ENCODE measurements around the gene SLC39A12. TPM values are rescaled to one million over a fixed set of nuclear protein-coding genes. Genes with fewer than 3 reads are reported as not detected.

The SLC39A12 gene
- total and polyA plus RNA-seq, 10 donors, result 0.06 to 0.37 (median 0.11) TPM; not detected in 2

DNA sequence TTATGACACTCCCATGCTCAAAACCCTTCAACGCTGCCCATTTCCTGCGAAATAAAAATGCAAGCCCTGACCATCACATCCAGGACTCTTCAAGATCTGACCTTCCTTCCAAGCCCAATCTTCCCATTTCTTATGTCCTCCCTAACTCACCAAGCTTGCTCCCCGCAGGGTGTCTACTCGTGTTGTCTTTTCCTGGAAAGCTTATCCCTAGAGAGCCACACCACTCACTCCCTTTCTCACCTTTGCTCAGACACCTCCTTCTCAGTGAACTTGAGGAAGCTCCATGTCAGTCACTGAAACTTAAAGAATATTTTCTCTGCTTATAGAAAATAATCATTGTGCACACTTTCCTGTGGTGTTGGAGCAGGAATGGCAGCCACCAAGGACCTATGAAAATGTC, 134.1 kb downstream of the SLC39A12 start:
- WGBS, 5 donors, result 80 to 86% (median 82%) methylated on average over 4 of the region's 4 CpGs
- Histone ChIP-seq H3K4me3 (no peak overlapping the region), H3K36me3 (no peaks in the 10 kb centered on the region), H3K9me3 (no peaks in the 10 kb centered on the region), H3K27ac (no peak overlapping the region), H3K4me1 (no peaks in the 10 kb centered on the region), H3K27me3 (replicated peaks in 1 of 7) (no peaks in the 10 kb centered on the region)
- TF ChIP-seq POLR2AphosphoS5 (IDR thresholded peaks at IDR 0.05) (no peak), POLR2A (IDR thresholded peaks at IDR 0.05) (no peak), CTCF (IDR thresholded peaks at IDR 0.05 in 8 of 11, conservative IDR thresholded peaks at IDR 0.05 in 3 of 11) (no peak)
- no peak for DNase-seq
- intact Hi-C loops (cut with DNase I; ENCODE audit: low total_unique reads), result no loop called here

- no peaks in the 10 kb centered on the region for H3K36me3 ChIP-seq
- no peak overlapping the region for H3K4me3 ChIP-seq
- H3K27me3 ChIP-seq (replicated peaks in 1 of 7), result no peaks in the 10 kb centered on the region
- no peaks in the 10 kb centered on the region for H3K4me1 ChIP-seq
- intact Hi-C loops (cut with DNase I; ENCODE audit: low total_unique reads), result no loop called here
- TF ChIP-seq POLR2A (IDR thresholded peaks at IDR 0.05) (no peak), POLR2AphosphoS5 (IDR thresholded peaks at IDR 0.05) (no peak), CTCF (IDR thresholded peaks at IDR 0.05 in 8 of 11, conservative IDR thresholded peaks at IDR 0.05 in 3 of 11) (no peak)
- no peak for DNase-seq
- no peaks in the 10 kb centered on the region for H3K9me3 ChIP-seq
- H3K27ac ChIP-seq, result no peak overlapping the region
These were observed 135.0 kb downstream of the SLC39A12 start for GRCh38 chr10:18086746-18087145.

- Histone ChIP-seq H3K36me3 (no peaks in the 10 kb centered on the region), H3K4me1 (no peaks in the 10 kb centered on the region), H3K27me3 (replicated peaks in 1 of 7) (no peaks in the 10 kb centered on the region), H3K9me3 (no peaks in the 10 kb centered on the region), H3K4me3 (no peak overlapping the region), H3K27ac (no peak overlapping the region)
- no peak for DNase-seq
- TF ChIP-seq POLR2AphosphoS5 (IDR thresholded peaks at IDR 0.05), result no peak
- no peak for TF ChIP-seq CTCF (IDR thresholded peaks at IDR 0.05 in 8 of 11, conservative IDR thresholded peaks at IDR 0.05 in 3 of 11)
- TF ChIP-seq POLR2A (IDR thresholded peaks at IDR 0.05), result no peak
- 68 to 89% (median 79%) methylated on average over 5 of the region's 5 CpGs for WGBS, 5 donors
- intact Hi-C loops (cut with DNase I; ENCODE audit: low total_unique reads), result no loop called here
These were observed 135.6 kb downstream of the SLC39A12 start for GRCh38 chr10:18087355-18087754.

Other genes starting within 250 kb of the SLC39A12 start
- 1 to 10 TPM in 3 of 7 donors, under 1 TPM in 4; 0.27 to 1.9 (median 0.89) TPM for gene TMEM236, start 199.7 kb upstream of the SLC39A12 start, total RNA-seq
- under 1 TPM; 0.09 to 0.22 (median 0.22) TPM for gene TMEM236, start 199.7 kb upstream of the SLC39A12 start, polyA plus RNA-seq
- 100 to 1,000 TPM in 6 of 7 donors, 10 to 100 TPM in 1; 88.8 to 370 (median 151) TPM for gene MRC1, start 142.6 kb upstream of the SLC39A12 start, total RNA-seq
- 10 to 100 TPM in 2 of 3 donors, 1 to 10 TPM in 1; 9.9 to 20.9 (median 10.8) TPM for gene MRC1, start 142.6 kb upstream of the SLC39A12 start, polyA plus RNA-seq
- under 1 TPM in 6 of 7 donors, not detected in 1; 0.35 to 0.79 (median 0.50) TPM for gene CACNB2, start 188.5 kb downstream of the SLC39A12 start, total RNA-seq
- gene CACNB2, start 188.5 kb downstream of the SLC39A12 start, polyA plus RNA-seq, result under 1 TPM; 0.17 to 0.35 (median 0.20) TPM

Data from spleen (tissue), 11 donors.